ENCODE measurements around the gene GPN1.

DNA sequence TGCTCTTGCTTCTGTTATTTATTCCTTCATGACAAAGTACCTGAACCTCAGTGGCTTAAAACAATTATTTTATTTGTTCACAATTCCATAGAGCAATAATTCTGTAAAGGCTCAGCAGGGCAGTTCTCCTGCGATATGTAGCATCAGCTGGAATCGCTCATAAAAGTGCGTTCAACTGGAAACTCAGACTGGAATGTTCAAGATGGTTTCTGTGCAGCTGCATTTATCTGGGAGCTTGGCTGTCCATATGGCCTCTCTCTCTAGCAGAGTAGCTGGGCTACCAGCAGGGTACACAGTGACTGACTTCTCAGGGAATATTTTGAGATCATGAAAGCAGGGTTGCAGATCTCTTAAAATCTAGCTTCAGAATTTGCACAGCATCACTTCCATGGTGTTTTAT, 13.5 kb upstream of the GPN1 start:
- TF ChIP-seq EZH2 (IDR thresholded peaks at IDR 0.05; ENCODE audit: insufficient read depth, poor library complexity, severe bottlenecking) (no peak), EZH2phosphoT487 (IDR thresholded peaks at IDR 0.05; ENCODE audit: insufficient read depth, low read depth) (no peak)
